NCI-H748 treated with DMSO at 0.1 percent for 48 hours (cell line): Measurements from ENCODE around the gene PRODH.
"Not testable (repeated sequence)": the region's sequence is repeated elsewhere in the genome, so short reads cannot be mapped to it uniquely, and the experiment has no call there.

Experiments used
- DNase-seq: peaks from one replicate; lab custom pipeline; 2025; lab: John Stamatoyannopoulos, UW

Gene PRODH

GRCh38 chr22:18905540-18906409, 30.3 kb downstream of the PRODH start, which contains the start of gene DGCR6:
TSS of gene DGCR6 (plus strand) at chr22:18906320. CDS start at chr22:18906375, 55 bp downstream.
- DNase-seq = no peak

GRCh38 chr22:18896037-18896657, 39.9 kb downstream of the PRODH start:
- DNase-seq = not testable (repeated sequence)

GRCh38 chr22:18893775-18894174, 42.3 kb downstream of the PRODH start:
- not testable (repeated sequence) for DNase-seq

- not testable (repeated sequence) for DNase-seq
Observed at GRCh38 chr22:18890510-18891192, 45.4 kb downstream of the PRODH start.

GRCh38 chr22:18888115-18888514, 48.0 kb downstream of the PRODH start:
- DNase-seq = no peak

GRCh38 chr22:18884465-18884864, 51.6 kb downstream of the PRODH start:
- not testable (repeated sequence) for DNase-seq

GRCh38 chr22:18881260-18881659, 54.8 kb downstream of the PRODH start:
- not testable (repeated sequence) for DNase-seq
